B cell (primary cell): ENCODE results near the gene TAF10. TPM values are rescaled to one million over a fixed set of nuclear protein-coding genes. Genes with fewer than 3 reads are reported as not detected.
A peak's percentile ranks its signal among the peaks of the same experiment; 100 is the strongest.

Experiments used
- ATAC-seq: fragments of 200-7000 bp; cut with Tn5 transposase; one replicate; pipeline ENCODE4 v1.10.0; 2021; ENCODE audit warnings: low read depth, mild to moderate bottlenecking, moderate number of reproducible peaks, moderate library complexity
- CTCF ChIA-PET: fragments of 350-600 bp; sonication (Branson Sonifier 250); formaldehyde crosslinking; loops from one replicate; lab custom pipeline; 2021; ENCODE audit warnings: antibody characterized with exemption, inconsistent platforms; lab: Charles Lee
- POLR2A ChIA-PET: fragments of 350-600 bp; sonication (Branson Sonifier 250); formaldehyde crosslinking; loops from one replicate; lab custom pipeline; 2021; ENCODE audit warnings: antibody characterized with exemption; lab: Charles Lee
- DNase-seq: peaks from one replicate; pipeline ENCODE4 v3.0.0; 2013
- H2AFZ ChIP-seq: 2 replicates; pipeline ENCODE4 v1.6.1; 2012; ENCODE audit warnings: mild to moderate bottlenecking, low read depth, low read length; ENCODE audit not compliant: insufficient read depth, poor library complexity, severe bottlenecking
- H3K27ac ChIP-seq, 2 donors: 1 replicate in 1 of 2; 2 replicates in 1 of 2; pipeline ENCODE4 v1.5.1; 2012 to 2013; ENCODE audit warnings: low read length in 2 of 2, mild to moderate bottlenecking in 2 of 2, moderate library complexity in 1 of 2
- H3K27me3 ChIP-seq, 4 experiments: fragments of 200-600 bp in 1 of 4; sonication (generic) in 1 of 4; replicated peaks in 1 of 4; 1 replicate in 2 of 4; 2 replicates in 2 of 4; pipeline versions ENCODE4 v1.6.1 to v1.7.0; 2013 to 2016; ENCODE audit warnings: low read length in 3 of 4, mild to moderate bottlenecking in 2 of 4, mixed read lengths in 1 of 4, moderate library complexity in 1 of 4; ENCODE audit not compliant: insufficient read depth in 4 of 4, control insufficient read depth in 3 of 4; ENCODE audit errors: control extremely low read depth in 1 of 4
- H3K36me3 ChIP-seq, 2 experiments: replicated peaks in 1 of 2; 1 replicate in 1 of 2; 2 replicates in 1 of 2; pipeline versions ENCODE4 v1.6.1 to v1.7.1; 2013; ENCODE audit warnings: low read length in 1 of 2; ENCODE audit not compliant: insufficient read depth in 2 of 2, control insufficient read depth in 1 of 2; ENCODE audit errors: control extremely low read depth in 1 of 2, extremely low read depth in 1 of 2
- H3K4me1 ChIP-seq, 2 donors: fragments of 200-600 bp in 1 of 2; sonication (generic) in 1 of 2; 1 replicate in 1 of 2; 2 replicates in 1 of 2; pipeline versions ENCODE4 v1.5.1 to v1.6.1; 2013 to 2017; ENCODE audit warnings: low read length in 2 of 2; ENCODE audit not compliant: control insufficient read depth in 2 of 2, insufficient read depth in 2 of 2
- H3K4me2 ChIP-seq: replicated peaks from 2 replicates; pipeline ENCODE3; 2012; ENCODE audit warnings: mild to moderate bottlenecking, low read depth, low read length; ENCODE audit not compliant: poor library complexity, severe bottlenecking
- H3K4me3 ChIP-seq, 5 experiments: fragments of 200-600 bp in 1 of 5; sonication (generic) in 1 of 5; 1 replicate in 3 of 5; 2 replicates in 2 of 5; pipeline versions ENCODE4 v1.5.1 to v1.7.0; 2011 to 2016; ENCODE audit warnings: low read length in 4 of 5, mild to moderate bottlenecking in 4 of 5, low read depth in 2 of 5, control low read depth in 1 of 5, moderate library complexity in 1 of 5; ENCODE audit not compliant: insufficient read depth in 1 of 5; ENCODE audit errors: control extremely low read depth in 1 of 5, extremely low read depth in 1 of 5
- H3K79me2 ChIP-seq: fragments of 200-600 bp; sonication (generic); one replicate; pipeline ENCODE4 v1.6.0; 2016; ENCODE audit warnings: low read length; ENCODE audit not compliant: control insufficient read depth, insufficient read depth
- H3K9ac ChIP-seq: fragments of 200-600 bp; sonication (generic); 2 replicates; pipeline ENCODE4 v1.6.1; 2017; ENCODE audit warnings: mild to moderate bottlenecking, low read length, moderate library complexity
- H3K9me3 ChIP-seq, 3 donors: one replicate each; pipeline versions ENCODE4 v1.6.1 to v1.7.1; 2013; ENCODE audit warnings: low read length in 2 of 3; ENCODE audit not compliant: control insufficient read depth in 2 of 3, insufficient read depth in 1 of 3; ENCODE audit errors: control extremely low read depth in 1 of 3
- H4K20me1 ChIP-seq: 2 replicates; pipeline ENCODE4 v1.6.0; 2012; ENCODE audit warnings: mild to moderate bottlenecking, low read length; ENCODE audit not compliant: insufficient read depth, control insufficient read depth, poor library complexity, severe bottlenecking
- H3K27ac Mint-ChIP-seq: one replicate; pipeline ENCODE4 v1.8.0; 2021; ENCODE audit warnings: mixed read lengths
- H3K27me3 Mint-ChIP-seq: one replicate; pipeline ENCODE4 v1.8.0; 2021; ENCODE audit warnings: mixed read lengths
- H3K4me1 Mint-ChIP-seq: one replicate; pipeline ENCODE4 v1.8.0; 2021; ENCODE audit warnings: mixed read lengths
- H3K4me3 Mint-ChIP-seq: one replicate; pipeline ENCODE4 v1.8.0; 2021; ENCODE audit warnings: mixed read lengths
- H3K9me3 Mint-ChIP-seq: one replicate; pipeline ENCODE4 v1.8.0; 2022; ENCODE audit warnings: mixed read lengths; ENCODE audit not compliant: insufficient read depth
- CTCF ChIP-seq: fragments of 200-600 bp; IDR thresholded peaks from one replicate; pipeline ENCODE4 v1.8.0; 2022; ENCODE audit warnings: antibody characterized with exemption, mild to moderate bottlenecking
- EZH2 ChIP-seq: IDR thresholded peaks from 2 replicates; pipeline ENCODE4 v1.6.1; 2012; ENCODE audit warnings: borderline replicate concordance, low read depth, mild to moderate bottlenecking, moderate library complexity, low read length; ENCODE audit not compliant: insufficient read depth, poor library complexity, severe bottlenecking
- WGBS: methylation state at CpG from one replicate; pipeline ENCODE4 v1.1.5; 2013; ENCODE audit warnings: missing lambda C conversion rate; ENCODE audit not compliant: insufficient coverage; 5-methylcytosine and 5-hydroxymethylcytosine counted together
- intact Hi-C: fragments of 100-400 bp; cut with micrococcal nuclease; formaldehyde crosslinking; loops from one replicate; pipeline ENCODE4 v1.10.0; 2022
- polyA plus RNA-seq: library from polyadenylated mRNA; depleted of rRNA; stranded (reverse); fragments of >200 nt; gene quantifications from 2 replicates; pipeline ENCODE4 v1.2.3, GENCODE V29; 2012
- total RNA-seq, 2 donors: library from RNA; stranded (reverse); fragments of 120-200 nt in 1 of 2; gene quantifications; 1 replicate in 1 of 2; 2 replicates in 1 of 2; pipeline versions ENCODE4 v1.2.3 to v1.2.4, GENCODE V29; 2013 to 2022

The TAF10 gene
- total and polyA plus RNA-seq, 2 donors (not counting 1 experiment from before 2014, with no cell fraction given): 114 to 156 TPM

- ChIA-PET CTCF (interaction anchor here (0.6 to 7.0 kb wide), 16 partner anchors 8 to 214 kb away, joined by 3 to 52 read pairs (median 4); partner anchors contain the start of genes MRPL17, SMPD1, TAF10 and TPP1), POLR2A (interaction anchor here (0.7 to 4.6 kb wide), 6 partner anchors 8 to 143 kb away, joined by 3 to 38 read pairs (median 4); partner anchors contain the start of genes DCHS1, MRPL17, TAF10 and TPP1)
- ATAC-seq: peak; percentile 39
- no peaks in the 10 kb centered on the region for H3K27me3 Mint-ChIP-seq
- Histone ChIP-seq H4K20me1 (peaks cover 35% of the 10 kb centered on the region), H3K79me2 (peaks cover 94% of the 10 kb centered on the region), H3K36me3 (peaks cover 2 to 43% of the 10 kb centered on the region in 2 experiments), H3K9ac (peak overlapping the region; percentile 94), H3K4me1 (peaks cover 51 to 56% of the 10 kb centered on the region in 2 donors), H3K4me3 (peak overlapping the region; percentile 77 to 96 (median 93)), H3K4me2 (peak overlapping the region; percentile 94), H3K27me3 (no peaks in the 10 kb centered on the region), H3K27ac (peak overlapping the region; percentile 70 to 89), H3K9me3 (no peaks in the 10 kb centered on the region), H2AFZ (peak overlapping the region; percentile 98)
- no peak for TF ChIP-seq EZH2
- peak; percentile 29 for TF ChIP-seq CTCF
- intact Hi-C loops: loop anchor here (5.0 kb wide), 3 partner anchors 72 to 372 kb away; partner anchors contain the start of gene FHIP1B
- peaks cover 38% of the 10 kb centered on the region for H3K4me1 Mint-ChIP-seq
- no peaks in the 10 kb centered on the region for H3K9me3 Mint-ChIP-seq
- peak; percentile 70 for DNase-seq
- 1% methylated on average over 20 of the region's 20 CpGs for WGBS
- no peak overlapping the region for H3K4me3 Mint-ChIP-seq
- H3K27ac Mint-ChIP-seq: no peak overlapping the region
Observed at GRCh38 chr11:6604081-6604626, 7.9 kb downstream of the TAF10 start.
